Measurements from ENCODE around the gene HS6ST3.

The HS6ST3 gene

DNA sequence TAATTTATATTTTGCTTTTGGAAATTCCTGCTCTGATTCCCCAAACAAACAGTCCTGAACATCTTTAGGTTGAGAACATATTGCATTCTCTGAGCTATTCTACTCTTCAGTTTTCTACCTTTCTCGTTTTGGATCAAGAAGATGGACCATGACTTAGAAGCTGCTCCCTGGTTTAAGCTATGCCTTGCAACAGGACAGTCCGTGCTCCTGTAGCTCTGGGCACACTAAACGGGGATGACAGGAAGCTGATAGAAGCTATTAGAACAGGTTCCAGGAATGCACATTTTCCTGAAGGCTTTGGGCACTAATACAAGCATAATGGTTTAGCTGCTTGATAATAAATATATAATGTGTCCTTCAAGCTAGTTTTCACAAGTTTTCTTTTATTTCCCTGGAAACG is 385.2 kb downstream of the HS6ST3 start:
- TF ChIP-seq, protein P1, sequence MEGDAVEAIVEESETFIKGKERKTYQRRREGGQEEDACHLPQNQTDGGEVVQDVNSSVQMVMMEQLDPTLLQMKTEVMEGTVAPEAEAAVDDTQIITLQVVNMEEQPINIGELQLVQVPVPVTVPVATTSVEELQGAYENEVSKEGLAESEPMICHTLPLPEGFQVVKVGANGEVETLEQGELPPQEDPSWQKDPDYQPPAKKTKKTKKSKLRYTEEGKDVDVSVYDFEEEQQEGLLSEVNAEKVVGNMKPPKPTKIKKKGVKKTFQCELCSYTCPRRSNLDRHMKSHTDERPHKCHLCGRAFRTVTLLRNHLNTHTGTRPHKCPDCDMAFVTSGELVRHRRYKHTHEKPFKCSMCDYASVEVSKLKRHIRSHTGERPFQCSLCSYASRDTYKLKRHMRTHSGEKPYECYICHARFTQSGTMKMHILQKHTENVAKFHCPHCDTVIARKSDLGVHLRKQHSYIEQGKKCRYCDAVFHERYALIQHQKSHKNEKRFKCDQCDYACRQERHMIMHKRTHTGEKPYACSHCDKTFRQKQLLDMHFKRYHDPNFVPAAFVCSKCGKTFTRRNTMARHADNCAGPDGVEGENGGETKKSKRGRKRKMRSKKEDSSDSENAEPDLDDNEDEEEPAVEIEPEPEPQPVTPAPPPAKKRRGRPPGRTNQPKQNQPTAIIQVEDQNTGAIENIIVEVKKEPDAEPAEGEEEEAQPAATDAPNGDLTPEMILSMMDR (IDR thresholded peaks at IDR 0.05; ENCODE audit: borderline replicate concordance, control extremely low read depth, extremely low read depth, insufficient read depth, missing control alignments): no peak
- no peak for DNase-seq (ENCODE audit: low spot score)
- in situ Hi-C loops (cut with MboI; ENCODE audit: low sequenced_read_pairs, unreplicated experiment): no loop called here

DNA sequence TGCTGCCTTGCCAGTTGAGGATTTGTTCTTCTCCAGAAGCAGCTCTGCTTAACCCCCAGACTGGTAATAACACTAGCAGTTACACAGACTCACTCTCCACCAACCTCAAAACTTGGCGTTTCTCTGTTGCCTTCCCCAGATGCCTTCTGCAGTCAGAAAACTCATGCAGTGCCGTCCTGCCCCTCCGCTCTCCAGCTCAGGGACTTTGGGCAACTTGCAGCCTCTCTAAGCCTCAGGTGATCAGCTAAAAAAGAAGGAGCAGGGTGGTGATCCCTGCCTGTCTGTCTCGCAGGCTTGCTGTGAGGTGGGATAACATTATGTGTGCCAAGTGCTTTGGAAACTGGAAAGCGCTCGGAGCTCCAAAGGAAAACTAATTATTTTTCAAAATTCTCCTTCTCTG is 391.6 kb downstream of the HS6ST3 start:
- TF ChIP-seq, protein P1 (IDR thresholded peaks at IDR 0.05; ENCODE audit: borderline replicate concordance, control extremely low read depth, extremely low read depth, insufficient read depth, missing control alignments): no peak
- in situ Hi-C loops (cut with MboI; ENCODE audit: low sequenced_read_pairs, unreplicated experiment): no loop called here
- DNase-seq (ENCODE audit: low spot score): no peak

DNA sequence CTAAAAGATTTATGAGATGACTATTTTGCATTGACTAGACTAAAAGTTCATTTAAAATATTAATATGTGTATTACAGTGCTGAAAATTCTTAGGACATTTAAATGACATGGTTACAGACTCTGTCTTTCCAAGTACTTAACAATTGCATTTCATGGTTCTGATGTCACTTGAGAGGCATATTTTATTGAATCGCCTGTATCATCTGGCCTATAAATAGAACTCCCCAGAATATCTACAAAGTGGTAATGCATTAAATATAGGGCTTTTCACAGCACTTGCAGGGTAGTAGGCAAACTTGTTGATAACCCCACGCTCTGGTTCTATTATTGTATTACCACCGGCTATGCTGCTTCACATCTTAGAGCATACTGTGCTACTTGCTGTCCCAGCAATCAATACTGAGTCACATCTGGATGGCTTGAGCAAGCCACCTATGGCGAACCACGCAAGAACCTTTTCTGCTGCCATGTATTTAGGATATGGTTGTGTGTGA is 400.6 kb downstream of the HS6ST3 start:
- in situ Hi-C loops (cut with MboI; ENCODE audit: low sequenced_read_pairs, unreplicated experiment): no loop called here
- DNase-seq (ENCODE audit: low spot score): no peak
- TF ChIP-seq, protein P1 (IDR thresholded peaks at IDR 0.05; ENCODE audit: borderline replicate concordance, control extremely low read depth, extremely low read depth, insufficient read depth, missing control alignments): no peak

DNA sequence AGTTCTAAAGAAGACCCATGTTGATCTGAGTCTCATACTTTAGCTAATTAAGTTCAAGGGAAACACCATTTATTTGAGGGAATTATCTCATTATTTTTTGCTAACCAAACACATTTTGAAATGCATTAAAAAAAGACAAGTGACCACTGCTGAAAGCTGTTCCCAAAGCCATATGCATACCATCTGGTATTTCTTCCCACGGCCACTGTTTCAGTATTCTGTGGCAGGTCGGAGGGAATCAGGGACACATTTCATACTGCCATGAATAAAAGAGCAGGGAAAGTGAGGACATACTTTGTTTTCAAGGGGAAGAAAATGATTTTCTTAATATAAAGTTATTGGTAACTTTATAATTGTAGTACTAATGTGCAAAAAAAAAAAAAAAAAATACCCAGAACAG is 401.2 kb downstream of the HS6ST3 start:
- in situ Hi-C loops (cut with MboI; ENCODE audit: low sequenced_read_pairs, unreplicated experiment): no loop called here
- TF ChIP-seq, protein P1 (IDR thresholded peaks at IDR 0.05; ENCODE audit: borderline replicate concordance, control extremely low read depth, extremely low read depth, insufficient read depth, missing control alignments): no peak
- no peak for DNase-seq (ENCODE audit: low spot score)

DNA sequence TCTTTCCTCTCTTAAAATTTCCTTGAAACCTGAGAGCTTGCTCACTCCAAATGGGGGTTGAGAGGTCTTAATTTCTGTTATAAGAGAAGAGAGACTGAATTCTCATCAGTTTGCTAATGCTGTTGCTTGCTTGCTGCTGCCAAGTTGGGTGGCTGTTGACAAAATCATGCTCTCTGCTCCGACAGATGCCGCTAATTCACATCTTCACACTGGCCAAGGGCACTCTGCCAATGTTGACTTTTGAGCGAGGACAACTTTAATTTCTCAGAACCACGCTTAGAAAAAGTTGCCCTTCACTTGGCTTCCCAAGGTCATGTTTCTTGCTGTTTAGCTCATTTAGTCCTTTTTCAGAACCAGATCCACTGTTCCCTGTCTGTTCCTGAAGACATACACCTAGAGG is 402.9 kb downstream of the HS6ST3 start:
- in situ Hi-C loops (cut with MboI; ENCODE audit: low sequenced_read_pairs, unreplicated experiment): no loop called here
- DNase-seq (ENCODE audit: low spot score): no peak
- TF ChIP-seq, protein P1 (IDR thresholded peaks at IDR 0.05; ENCODE audit: borderline replicate concordance, control extremely low read depth, extremely low read depth, insufficient read depth, missing control alignments): no peak

DNA sequence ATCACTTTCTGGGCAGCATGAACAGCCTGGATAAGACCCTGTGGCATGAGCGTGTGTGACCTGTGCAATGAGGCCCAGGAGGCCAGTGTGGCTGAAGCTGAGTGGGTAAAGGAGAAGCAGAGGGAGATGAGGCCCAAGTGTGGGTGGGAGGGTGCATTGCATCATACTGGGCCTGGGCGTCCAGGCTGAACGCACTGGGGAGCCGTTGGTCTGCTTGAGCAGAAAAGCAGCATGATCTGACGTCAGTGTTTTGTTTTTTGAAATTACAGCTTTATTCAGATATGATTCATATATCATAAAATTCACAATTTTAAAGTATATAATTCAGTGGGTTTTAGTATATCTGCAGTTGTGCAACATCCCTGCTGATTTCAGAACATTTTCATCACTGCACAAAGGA is 409.7 kb downstream of the HS6ST3 start:
- no peak for DNase-seq (ENCODE audit: low spot score)
- in situ Hi-C loops (cut with MboI; ENCODE audit: low sequenced_read_pairs, unreplicated experiment): no loop called here
- TF ChIP-seq, protein P1 (IDR thresholded peaks at IDR 0.05; ENCODE audit: borderline replicate concordance, control extremely low read depth, extremely low read depth, insufficient read depth, missing control alignments): no peak

DNA sequence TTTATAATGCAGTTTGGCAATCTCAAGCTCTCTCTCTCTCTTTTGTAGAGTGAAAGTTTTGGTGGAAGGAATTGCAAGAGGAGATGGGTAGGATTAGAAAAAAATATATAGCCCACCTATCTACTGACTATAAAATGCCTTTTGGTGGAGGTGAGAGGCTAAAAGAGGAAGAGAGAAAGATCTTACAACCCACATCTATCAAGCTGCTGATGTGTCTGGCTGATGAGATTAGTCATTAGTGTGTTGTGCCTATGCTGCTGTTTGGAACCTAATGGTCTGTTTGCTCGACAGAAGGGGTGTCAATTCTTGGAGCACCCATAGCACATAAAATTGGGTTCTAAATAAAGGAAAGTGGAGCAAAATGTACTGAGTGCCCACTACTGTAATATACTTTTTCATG is 411.0 kb downstream of the HS6ST3 start:
- in situ Hi-C loops (cut with MboI; ENCODE audit: low sequenced_read_pairs, unreplicated experiment): no loop called here
- TF ChIP-seq, protein P1 (IDR thresholded peaks at IDR 0.05; ENCODE audit: borderline replicate concordance, control extremely low read depth, extremely low read depth, insufficient read depth, missing control alignments): no peak

More for the DNA sequence above, 411.0 kb downstream of the HS6ST3 start:
- DNase-seq (ENCODE audit: low spot score): no peak
